ENCODE measurements around the gene LYSET.
A peak's percentile ranks its signal among the peaks of the same experiment; 100 is the strongest.
"Not testable (repeated sequence)": the region's sequence is repeated elsewhere in the genome, so short reads cannot be mapped to it uniquely, and the experiment has no call there.

Gene LYSET, protein sequence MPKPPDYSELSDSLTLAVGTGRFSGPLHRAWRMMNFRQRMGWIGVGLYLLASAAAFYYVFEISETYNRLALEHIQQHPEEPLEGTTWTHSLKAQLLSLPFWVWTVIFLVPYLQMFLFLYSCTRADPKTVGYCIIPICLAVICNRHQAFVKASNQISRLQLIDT

DNA sequence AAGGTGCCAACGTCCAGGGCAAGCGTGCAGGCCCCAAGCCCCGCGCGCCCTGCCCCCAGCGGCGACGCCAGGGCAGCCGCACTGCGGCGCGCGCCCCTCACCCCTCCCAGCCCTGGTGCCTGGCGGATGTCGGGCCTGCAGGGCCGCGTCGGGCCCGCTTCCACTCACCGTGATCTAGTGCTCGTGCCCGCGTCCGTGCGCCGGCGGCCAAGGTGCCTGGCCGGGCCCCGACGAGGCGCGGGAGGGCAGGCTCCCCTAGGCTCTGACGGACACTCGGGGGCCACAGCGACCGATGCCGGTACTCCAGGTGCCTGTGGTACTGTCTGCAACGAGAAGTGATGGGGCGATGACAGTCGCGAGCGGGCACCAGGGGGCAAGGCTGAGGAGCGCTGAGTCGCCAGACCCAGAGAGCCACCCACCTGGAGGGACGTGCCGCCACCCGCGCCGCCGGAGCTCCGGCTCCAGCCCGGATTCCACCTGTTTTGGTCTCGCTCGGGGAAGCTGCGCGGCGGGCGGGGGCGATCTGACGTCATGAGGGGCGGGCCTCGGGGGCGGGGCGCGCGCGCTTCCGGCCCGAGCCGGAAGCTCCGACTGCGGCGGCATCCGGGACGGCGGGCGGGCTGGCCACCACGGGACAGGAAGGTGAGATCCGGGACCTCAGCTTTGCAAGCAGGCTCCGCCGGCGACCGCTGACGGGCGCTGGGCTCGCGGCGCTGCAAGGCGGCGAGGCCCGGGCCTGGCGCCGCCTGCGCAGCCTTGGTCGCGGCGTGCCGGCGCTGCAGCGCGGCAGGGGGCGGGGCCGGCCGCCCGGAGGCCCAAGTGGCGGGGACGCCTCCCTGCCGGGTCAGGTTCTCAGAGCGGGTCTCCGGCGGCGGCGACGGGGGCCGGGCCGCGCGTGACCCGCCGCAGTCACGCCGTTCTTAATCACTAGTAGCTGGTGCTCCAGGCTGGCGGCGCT lies at the start of gene LYSET, which contains the start of gene MOAP1:
LYSET (plus strand) TSS at position 927 of the 958 bp plus-strand sequence. CDS start 89 bp downstream, outside the sequence.
MOAP1 (minus strand) TSS at position 507 of the 958 bp plus-strand sequence. CDS start 655 bp downstream, outside the sequence.
- peak; percentile 77 for DNase-seq

DNA sequence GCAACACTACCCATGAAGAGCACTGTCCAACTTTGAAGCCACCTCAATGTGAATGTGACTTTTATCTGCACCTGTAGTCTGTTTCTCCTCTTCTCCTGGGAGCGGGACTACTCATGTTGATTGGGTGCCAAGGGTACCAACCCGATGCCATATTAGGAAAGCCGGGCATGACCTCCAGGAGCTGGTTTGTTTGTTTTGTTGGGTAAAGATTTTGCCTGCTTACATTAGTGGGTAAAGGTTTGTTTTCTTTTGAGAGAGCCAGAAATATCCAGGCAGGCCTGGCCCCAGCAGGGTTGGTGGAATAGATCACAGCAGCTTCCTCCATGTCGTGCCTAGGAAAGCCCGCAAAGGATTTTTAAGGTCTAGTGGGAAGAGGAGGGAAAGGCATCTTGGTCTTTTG lies 49.7 kb upstream of the LYSET start:
- DNase-seq, result no peak

DNA sequence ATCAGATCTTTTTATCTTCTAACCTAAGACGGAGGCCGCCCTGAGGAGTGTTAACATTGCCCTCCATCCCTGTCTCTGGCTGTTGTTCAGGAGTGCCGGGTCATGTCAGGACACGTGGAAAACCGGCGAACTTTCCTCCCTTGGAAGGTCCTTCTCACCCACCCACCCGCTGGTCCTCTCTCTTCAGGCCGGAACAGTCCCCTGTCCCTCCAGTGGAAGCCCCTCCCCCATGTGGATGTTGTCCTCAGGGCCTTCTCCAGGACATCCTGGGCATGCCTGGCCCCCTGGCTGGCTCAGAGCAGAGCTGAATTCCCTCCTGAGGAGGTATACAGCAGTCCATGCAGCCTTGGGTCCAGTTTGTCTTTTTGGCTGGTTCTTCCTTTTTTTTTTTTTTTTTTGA lies 49.1 kb upstream of the LYSET start:
- no peak for DNase-seq

DNA sequence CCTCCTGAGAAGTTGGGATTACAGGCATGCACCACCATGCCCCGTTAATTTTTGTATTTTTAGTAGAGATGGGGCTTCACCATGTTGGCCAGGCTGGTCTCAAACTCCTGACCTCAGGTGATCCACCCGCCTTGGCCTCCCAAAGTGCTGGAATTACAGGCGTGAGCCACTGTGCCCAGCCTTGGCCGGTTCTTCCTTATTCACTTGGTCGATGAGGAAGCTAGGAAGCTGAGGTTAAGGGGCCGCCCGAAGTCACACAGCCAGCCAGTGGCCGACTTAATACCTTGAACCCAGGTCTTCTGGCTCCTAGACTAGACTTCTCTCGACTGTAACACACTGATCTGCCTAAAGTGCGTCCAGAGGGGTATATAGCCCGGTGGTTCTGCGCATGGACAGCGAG lies 48.6 kb upstream of the LYSET start:
- not testable (repeated sequence) for DNase-seq

DNA sequence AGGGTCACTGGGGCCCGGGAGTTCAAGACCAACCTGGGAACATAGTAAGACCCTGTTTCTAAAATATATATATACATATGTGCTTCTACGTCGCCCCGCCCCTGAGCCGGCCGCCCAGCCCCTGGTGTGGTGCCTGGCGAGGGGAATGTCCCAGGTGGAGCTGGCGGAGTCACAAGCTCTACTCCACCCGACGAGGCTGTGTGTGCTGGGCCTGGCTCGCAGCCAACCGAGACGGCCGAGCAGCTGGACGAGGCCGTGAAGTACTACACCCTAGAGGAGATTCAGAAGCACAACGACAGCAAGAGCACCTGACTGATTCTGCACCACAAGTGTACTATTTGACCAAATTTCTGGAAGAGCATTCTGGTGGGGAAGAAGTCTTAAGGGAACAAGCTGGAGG lies 47.3 kb upstream of the LYSET start:
- DNase-seq, result no peak

DNA sequence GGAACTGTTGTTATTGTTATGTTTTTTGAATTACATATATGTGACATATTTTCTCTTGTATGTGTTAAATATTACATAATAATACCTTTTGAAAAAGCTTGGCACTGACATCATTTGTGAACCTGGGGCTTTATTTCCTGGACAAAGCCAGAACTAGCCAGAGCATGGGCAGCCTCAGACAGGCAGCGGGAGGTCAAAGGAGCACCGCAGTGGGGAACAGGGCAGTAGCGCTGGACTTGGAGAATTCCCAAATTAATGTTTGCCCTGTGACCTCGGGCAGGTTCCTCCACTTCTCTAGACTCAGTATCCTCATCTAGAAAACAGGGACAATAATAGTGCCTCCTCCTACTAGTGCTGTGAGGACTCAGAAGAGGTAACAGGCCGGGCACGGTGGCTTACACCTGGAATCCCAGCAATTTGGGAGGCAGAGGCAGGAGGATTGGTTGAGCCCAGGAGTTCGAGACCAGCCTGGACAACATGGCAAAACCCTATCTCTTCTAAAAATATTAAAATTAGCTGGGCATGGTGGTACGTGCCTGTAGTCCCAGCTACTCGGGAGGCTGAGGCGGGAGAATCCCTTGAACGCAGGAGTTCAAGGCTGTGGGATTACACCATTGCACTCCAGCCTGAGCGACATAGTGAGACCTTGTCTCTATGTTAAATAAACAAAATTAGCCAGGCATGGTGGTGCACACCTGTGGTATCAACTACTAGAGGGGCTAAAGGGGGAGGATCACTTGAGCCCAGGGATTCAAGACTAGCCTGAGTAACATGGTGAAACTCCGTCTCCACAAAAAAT lies 42.1 kb upstream of the LYSET start:
- no peak for DNase-seq

DNA sequence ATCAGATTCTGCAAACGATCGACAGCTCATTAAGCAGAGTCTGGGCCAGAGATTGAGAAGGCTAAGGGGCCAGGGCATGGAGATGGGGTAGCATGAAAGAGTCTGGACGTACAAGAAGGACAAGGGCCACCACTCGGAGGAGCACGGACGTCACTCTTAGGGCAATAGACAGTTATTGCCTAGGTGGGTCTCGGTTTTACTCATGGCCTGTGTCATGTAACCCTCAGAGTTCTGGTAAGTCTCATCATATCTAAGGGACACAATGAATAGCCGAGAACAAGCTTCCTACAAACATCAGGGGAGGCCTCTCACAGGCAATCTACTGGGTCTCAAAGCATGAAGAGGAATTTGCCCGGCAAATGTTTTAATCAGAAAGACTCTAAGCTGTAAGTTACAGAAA lies 39.0 kb upstream of the LYSET start:
- DNase-seq, result no peak

DNA sequence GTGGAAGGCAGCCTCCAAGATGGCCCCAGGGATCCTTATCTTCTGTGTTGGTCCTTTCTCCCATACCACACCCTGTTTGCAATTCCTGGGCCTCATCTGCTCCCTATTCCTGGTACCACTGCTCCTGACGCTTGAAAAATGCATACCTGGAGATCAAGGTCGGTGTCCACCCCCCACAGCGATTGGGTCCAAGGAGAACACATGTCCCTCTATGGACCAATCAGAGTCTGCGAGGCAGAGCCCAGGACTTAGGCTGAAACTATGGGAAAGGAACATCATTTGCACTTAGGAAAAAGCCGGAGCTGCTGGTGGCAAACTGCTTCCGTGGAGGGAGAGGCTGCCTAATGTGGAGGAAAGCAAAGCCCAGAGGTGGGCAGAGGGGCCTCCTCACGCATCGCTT lies 36.1 kb upstream of the LYSET start:
- DNase-seq, result no peak

DNA sequence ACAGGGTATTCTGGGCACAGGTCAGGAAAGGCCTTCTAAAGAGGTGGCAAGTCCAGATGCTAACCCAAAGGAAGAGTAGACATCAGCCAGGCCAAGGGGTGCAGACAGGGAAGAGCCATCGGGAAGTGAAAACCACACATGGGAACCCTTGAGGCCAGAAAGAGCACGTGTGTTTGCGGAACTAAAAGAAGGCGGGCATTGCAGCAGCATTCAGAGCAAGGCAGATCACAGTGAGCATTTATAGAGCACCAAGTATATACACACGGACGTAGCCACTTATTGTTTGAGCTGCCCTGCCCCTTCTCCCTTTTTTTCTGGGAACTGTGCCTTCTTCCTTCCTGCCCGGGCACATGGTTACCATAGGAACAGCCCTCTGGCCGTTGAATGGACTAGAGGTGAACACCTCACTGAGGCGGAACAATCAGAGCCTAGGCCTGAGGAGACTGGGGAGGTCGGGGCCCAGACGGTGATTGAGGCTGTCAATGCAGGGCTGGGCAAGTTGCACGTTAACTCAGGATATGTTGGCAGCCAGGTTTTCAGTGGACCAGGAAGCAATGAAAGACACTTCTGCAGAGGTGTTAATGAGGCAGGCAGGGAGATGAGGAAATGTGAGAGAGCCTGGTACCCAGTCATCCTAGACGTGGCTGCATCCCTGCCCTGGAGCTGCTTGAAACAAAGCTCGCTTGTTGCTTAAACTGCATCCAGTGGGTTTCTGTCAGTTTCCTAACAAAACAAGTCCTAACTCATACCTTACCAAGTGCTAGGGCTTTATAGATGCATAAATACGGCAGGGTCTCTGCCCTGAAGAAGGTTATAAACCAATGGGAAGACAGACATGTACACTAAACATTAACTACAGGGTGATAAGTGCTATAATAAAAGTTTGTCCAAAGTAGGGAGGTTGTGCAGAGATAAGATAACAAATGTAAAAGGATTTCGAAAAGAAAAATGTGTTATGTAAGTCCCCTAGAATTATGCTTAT lies 34.6 kb upstream of the LYSET start:
- no peak for DNase-seq

DNA sequence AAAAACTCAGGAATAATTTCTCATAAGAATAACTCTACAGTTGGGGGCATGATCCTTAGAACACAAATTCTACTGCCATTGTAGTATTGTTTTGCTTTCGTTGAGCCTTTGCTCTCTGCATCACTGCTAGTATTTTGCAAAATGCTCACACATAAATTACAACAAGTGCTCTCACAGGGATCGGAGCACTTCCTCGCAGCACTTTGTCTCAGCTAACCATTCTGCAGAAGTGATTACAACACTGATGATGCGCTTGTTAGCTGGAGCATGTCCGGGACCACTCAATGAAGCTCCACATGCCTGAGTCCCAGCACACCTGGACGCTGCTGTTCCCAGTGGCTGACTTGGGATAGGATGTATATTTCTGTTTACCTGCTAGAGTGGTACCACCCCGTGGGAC lies 32.0 kb upstream of the LYSET start:
- no peak for DNase-seq

DNA sequence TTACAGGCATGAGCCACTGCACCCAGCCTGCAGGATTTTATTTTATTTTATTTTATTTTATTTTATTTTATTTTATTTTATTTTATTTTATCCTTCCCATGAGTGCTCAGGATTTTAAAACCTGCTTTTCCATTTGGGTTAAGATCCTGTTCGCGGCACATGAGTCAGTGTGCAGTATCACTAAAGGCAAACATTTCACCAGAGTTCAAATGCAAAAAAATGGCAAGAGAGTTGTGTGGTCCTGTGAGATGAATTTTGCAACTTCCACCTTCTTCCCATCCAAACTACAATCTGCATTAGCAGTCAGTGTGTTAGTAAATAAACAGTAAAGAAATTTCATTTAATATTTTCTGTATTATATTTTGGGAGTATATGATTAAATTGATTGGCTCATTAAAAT lies 29.4 kb upstream of the LYSET start:
- DNase-seq, result no peak

DNA sequence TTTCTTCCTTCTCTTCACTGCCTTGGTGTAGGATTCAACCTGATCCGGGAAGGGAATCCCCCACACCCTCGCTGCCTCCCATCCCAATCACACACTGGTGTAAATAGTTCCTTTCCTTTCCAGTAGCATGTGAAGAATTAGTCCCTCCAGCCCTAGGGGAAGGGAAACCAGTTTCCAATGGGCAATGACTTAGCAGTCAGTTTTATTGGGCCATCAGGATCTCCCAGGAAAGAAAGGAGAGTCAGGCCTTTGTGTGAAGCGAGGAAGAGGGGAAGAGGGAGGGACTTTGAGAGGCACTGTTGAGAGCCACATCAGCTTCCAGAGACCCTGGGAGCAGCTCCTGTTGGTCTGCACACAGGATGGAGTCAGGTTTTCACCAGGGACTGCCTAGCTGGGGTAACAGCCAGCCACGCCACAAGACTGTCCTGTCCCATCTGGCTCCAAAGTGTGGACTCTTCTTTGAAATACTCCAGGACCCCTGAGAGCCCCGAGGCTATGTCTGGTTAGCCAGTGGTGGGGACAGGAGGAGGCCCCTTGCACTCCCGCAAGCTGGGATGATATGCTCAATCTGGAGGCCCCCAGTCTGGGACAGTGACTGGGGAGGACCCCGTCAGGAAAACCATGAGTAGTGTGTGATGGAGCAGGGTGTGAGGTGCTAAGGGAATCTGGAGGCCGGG lies 28.3 kb upstream of the LYSET start:
- no peak for DNase-seq

DNA sequence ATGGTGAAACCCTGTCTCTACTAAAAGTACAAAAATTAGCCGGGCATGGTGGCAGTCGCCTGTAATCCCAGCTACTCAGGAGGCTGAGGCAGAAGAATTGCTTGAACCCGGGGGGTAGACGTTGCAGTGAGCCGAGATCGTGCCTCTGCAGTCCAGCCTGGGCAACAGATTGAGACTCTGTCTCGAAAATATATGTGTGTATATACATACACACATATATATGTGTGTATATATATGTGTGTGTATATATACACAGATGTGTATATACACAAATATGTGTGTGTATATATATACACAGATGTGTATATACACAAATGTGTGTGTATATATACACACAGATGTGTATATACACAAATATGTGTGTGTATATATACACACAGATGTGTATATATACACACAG lies 26.8 kb upstream of the LYSET start:
- not testable (repeated sequence) for DNase-seq

DNA sequence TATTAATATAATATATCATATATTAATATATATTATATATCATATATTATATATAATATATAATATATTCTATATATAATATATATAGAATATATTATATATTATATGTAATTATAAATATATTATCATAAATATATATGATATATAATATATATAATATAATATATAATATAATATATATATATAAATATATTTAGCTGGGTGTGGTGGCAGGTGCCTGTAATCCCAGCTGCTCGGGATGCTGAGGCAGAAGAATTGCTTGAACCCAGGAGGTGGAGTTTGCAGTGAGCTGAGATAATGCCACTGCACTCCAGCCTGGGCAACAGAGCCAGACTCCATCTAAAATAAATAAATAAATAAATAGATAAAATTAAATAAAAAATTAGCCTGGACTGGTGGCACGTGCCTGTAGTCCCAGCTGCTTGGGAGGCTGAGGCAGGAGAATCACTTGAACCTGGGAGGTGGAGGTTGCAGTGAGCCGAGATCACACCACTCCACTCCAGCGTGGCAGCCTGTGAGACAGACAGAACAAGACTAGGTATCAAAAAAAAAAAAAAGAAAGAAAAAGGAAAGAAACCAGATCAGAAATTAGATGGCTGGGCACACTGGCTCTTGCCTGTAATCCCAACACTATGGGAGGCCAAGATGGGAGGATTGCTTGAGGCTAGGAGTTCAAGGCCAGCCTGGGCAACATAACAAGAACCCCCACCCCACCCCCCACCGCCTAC lies 25.3 kb upstream of the LYSET start:
- DNase-seq, result not testable (repeated sequence)

DNA sequence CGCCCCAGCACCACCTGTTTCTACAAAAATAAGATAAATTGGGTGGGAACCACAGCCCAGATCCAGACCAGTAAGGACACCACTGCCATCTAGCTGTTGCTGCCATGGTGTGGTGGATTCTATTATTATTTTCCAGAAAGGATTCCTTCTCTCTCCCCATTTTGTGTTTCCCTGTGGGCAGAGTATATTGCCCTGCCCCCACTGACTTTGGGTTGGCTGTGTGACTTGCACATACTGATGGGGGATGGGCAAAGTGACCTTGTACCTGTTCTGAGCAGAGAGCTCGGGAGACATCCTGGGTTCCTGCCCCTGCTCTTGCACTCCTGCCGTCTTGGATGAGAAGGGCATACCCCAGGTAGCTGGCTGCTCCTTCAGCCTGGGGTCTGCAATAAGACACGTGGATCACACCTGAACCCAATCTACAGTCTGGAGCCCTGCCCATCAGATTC lies 24.7 kb upstream of the LYSET start:
- no peak for DNase-seq

DNA sequence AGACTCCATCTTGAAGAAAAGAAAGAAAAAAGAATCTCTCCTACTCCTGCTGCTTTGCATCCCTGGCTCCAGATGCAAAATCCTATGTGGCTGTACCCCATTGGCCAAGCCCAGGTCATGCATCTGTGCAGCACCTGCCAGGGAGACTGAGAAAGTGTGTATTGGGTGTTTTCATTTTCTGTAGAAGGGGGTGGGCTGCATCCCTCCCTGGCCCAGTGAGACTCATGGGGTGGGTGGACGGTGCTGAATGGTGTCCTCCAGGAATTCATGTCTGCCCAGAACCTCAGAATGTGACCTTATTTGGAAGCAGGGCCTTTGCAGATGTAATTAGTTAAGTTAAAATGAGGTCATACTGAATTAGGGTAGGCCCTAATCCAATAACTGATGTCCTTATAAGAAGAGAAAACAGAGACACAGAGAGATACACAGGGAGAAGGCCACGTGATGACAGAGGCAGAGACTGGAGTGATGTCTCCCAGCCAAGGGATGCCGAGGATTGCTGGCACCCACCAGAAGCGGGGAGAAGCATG lies 23.6 kb upstream of the LYSET start:
- no peak for DNase-seq

DNA sequence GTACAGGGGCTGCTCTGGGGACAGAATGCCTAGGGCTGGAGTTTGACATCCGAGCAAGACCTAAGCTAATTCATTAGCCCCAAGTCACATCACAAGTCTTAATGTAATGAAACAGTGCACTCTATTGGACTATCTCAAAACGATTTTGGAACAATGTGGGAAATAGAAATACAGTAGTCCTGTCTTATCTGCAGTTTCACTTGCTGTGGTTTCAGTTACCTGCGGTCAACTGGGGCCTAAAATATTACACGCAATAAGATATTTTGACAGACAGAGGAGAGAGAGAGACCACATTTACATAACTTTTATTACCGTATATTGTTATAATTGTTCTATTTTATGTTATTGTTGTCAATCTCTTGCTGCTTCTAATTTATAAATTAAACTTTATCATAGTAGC lies 21.6 kb upstream of the LYSET start:
- no peak for DNase-seq

DNA sequence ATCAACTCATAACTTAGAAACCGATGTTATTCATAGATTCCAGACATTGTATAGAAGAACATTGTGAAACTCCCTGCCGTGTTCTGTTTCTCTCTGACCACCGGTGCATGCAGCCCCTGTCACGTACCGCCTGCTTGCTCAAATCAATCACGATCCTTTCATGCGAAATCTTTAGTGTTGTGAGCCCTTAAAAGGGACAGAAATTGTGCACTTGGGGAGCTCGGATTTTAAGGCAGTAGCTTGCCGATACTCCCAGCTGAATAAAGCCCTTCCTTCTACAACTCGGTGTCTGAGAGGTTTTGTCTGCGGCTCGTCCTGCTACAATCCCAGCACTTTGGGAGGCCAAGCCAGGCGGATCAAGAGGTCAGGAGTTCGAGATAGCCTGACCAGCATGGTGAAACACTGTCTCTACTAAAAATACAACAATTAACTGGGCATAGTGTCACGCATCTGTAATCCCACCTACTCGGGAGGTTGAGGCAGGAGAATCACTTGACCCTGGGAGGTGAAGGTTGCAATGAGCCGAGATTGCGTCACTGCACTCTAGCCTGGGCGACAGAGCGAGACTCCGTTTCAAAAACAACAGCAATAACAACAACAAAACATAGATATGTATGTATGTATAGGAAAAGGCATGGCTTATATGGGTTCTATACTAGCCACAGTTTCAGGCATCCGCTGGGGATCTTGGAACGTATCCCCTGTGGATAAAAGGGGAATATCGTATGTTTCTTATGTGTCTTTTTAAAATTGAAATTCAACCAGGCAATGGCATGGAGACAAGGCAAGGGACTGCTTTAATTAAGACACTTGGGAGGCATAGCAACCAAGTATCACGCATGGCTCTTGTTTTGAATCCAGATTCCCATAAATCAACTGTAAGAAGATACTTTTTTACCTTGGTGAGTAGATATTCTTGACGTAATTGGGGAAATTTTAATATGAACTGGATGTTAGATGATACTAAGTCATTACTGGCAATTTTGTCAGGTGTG lies 19.5 kb upstream of the LYSET start:
- not testable (repeated sequence) for DNase-seq

DNA sequence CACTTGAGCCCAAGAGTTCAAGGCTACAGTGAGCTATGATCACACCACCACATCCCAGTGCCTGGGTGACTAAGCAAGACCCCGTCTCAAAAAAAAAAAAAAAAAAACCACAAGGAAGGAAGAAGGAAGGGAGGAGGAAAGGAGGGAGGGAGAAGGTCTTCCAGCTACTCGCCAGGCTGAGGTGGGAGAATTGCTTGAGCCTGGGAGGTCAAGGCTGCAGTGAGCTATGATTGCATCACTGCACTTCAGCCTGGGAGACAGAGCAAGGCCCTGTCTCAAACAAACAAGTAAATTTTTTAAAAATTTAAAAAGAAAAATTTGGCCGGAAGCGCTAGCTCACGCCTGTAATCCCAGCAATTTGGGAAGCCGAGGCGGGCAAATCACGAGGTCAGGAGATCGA lies 16.5 kb upstream of the LYSET start:
- DNase-seq, result not testable (repeated sequence)
